H1 (cell line): ENCODE results near the gene CA7. TPM values are rescaled to one million over a fixed set of nuclear protein-coding genes. Genes with fewer than 3 reads are reported as not detected.

Experiments
- CTCF ChIA-PET: fragments of 300-600 bp; sonication (Branson Sonifier 250); formaldehyde crosslinking; loops from one replicate; lab custom pipeline; 2021; ENCODE audit not compliant: partially characterized antibody; lab: Charles Lee
- POLR2A ChIA-PET: fragments of 300-600 bp; sonication (Branson Sonifier 250); formaldehyde crosslinking; loops from one replicate; lab custom pipeline; 2021; ENCODE audit warnings: inconsistent platforms; ENCODE audit not compliant: partially characterized antibody; lab: Charles Lee
- DNase-seq, 2 experiments: peaks; one replicate each; pipeline versions ENCODE4 v3.0.0 to v3.0.0-alpha.2; 2010 to 2022; ENCODE audit warnings: low spot score in 2 of 2, low read depth in 1 of 2, mixed read lengths in 1 of 2
- FAIRE-seq: peaks from 2 replicates; lab custom pipeline; 2011; peaks lifted over from hg19 to GRCh38; lab: Jason Lieb, UNC
- H2AFZ ChIP-seq: 2 replicates; pipeline ENCODE4 v1.8.1; 2012; ENCODE audit warnings: low read length, inconsistent platforms
- H2AK5ac ChIP-seq: 2 replicates; pipeline ENCODE4 v1.6.1; 2013; ENCODE audit warnings: low read depth, low read length
- H2BK120ac ChIP-seq: replicated peaks from 2 replicates; pipeline ENCODE3; 2013; ENCODE audit warnings: low read depth, low read length, inconsistent platforms
- H2BK12ac ChIP-seq: 2 replicates; pipeline ENCODE4 v1.6.1; 2013; ENCODE audit warnings: low read depth, low read length
- H2BK15ac ChIP-seq: 2 replicates; pipeline ENCODE4 v1.6.1; 2013; ENCODE audit warnings: low read length
- H2BK20ac ChIP-seq: 2 replicates; pipeline ENCODE4 v1.6.1; 2013; ENCODE audit warnings: low read length
- H2BK5ac ChIP-seq: 2 replicates; pipeline ENCODE4 v1.6.1; 2013; ENCODE audit warnings: low read depth, low read length
- H3K14ac ChIP-seq: 2 replicates; pipeline ENCODE4 v1.6.1; 2013; ENCODE audit warnings: inconsistent platforms; ENCODE audit not compliant: insufficient read length
- H3K18ac ChIP-seq: 2 replicates; pipeline ENCODE4 v1.6.1; 2013; ENCODE audit warnings: low read length; ENCODE audit errors: extremely low read depth
- H3K23ac ChIP-seq: 2 replicates; pipeline ENCODE4 v1.6.1; 2013; ENCODE audit warnings: inconsistent platforms; ENCODE audit not compliant: insufficient read length
- H3K23me2 ChIP-seq: 2 replicates; pipeline ENCODE4 v1.6.1; 2013; ENCODE audit warnings: low read depth, low read length
- H3K27ac ChIP-seq: 2 replicates; pipeline ENCODE4 v1.6.1; 2011; ENCODE audit warnings: low read depth, low read length, inconsistent platforms
- H3K27me3 ChIP-seq, 4 experiments: replicated peaks in 1 of 4; 1 replicate in 1 of 4; 2 replicates in 3 of 4; pipeline versions ENCODE4 v1.6.1 to v1.8.1; 2011 to 2013; ENCODE audit warnings: low read length in 3 of 4, mild to moderate bottlenecking in 3 of 4, inconsistent platforms in 2 of 4, mixed read lengths in 2 of 4, moderate library complexity in 1 of 4; ENCODE audit not compliant: control insufficient read depth in 3 of 4, insufficient read depth in 3 of 4; ENCODE audit errors: extremely low read depth in 1 of 4
- H3K36me3 ChIP-seq, 4 experiments: 2 replicates each; pipeline versions ENCODE4 v1.6.1 to v1.8.1; 2011 to 2013; ENCODE audit warnings: mild to moderate bottlenecking in 4 of 4, low read length in 3 of 4, moderate library complexity in 2 of 4, control low read depth in 1 of 4, inconsistent platforms in 1 of 4; ENCODE audit not compliant: insufficient read depth in 4 of 4, control insufficient read depth in 2 of 4
- H3K4ac ChIP-seq: replicated peaks from 2 replicates; pipeline ENCODE3; 2013; ENCODE audit warnings: low read length, low read depth, mixed read lengths, inconsistent platforms; ENCODE audit not compliant: insufficient read length
- H3K4me1 ChIP-seq, 4 experiments: replicated peaks in 1 of 4; 1 replicate in 1 of 4; 2 replicates in 3 of 4; pipeline versions ENCODE4 v1.6.1 to v1.8.1; 2011 to 2013; ENCODE audit warnings: low read length in 3 of 4, inconsistent platforms in 2 of 4, mixed read lengths in 1 of 4; ENCODE audit not compliant: insufficient read depth in 4 of 4, control insufficient read depth in 3 of 4
- H3K4me2 ChIP-seq, 2 experiments: 2 replicates each; pipeline versions ENCODE4 v1.6.1 to v1.8.1; 2011 to 2013; ENCODE audit warnings: low read depth in 2 of 2, low read length in 2 of 2, control low read depth in 1 of 2, inconsistent platforms in 1 of 2, mild to moderate bottlenecking in 1 of 2; ENCODE audit not compliant: insufficient read depth in 1 of 2
- H3K4me3 ChIP-seq, 4 experiments: fragments of 200-600, 300-600 bp in 1 of 4; sonication (generic), shearing (Covaris generic), sonication (Bioruptor Twin) in 1 of 4; 2 replicates each; pipeline versions ENCODE4 v1.5.1 to v1.8.1; 2011 to 2016; ENCODE audit warnings: low read length in 4 of 4, low read depth in 3 of 4, control low read depth in 2 of 4, inconsistent platforms in 2 of 4, mild to moderate bottlenecking in 2 of 4, mixed read lengths in 1 of 4, moderate library complexity in 1 of 4; ENCODE audit not compliant: insufficient read depth in 2 of 4; ENCODE audit errors: extremely low read depth in 1 of 4
- H3K56ac ChIP-seq: replicated peaks from 2 replicates; pipeline ENCODE3; 2013; ENCODE audit warnings: low read depth, mild to moderate bottlenecking, mixed read lengths, low read length, inconsistent platforms; ENCODE audit not compliant: insufficient read length
- H3K79me1 ChIP-seq: 2 replicates; pipeline ENCODE4 v1.6.1; 2013; ENCODE audit warnings: low read depth, low read length, control low read depth
- H3K79me2 ChIP-seq, 2 experiments: 2 replicates each; pipeline versions ENCODE4 v1.6.1 to v1.8.1; 2012 to 2013; ENCODE audit warnings: low read length in 2 of 2, mild to moderate bottlenecking in 2 of 2, inconsistent platforms in 1 of 2; ENCODE audit not compliant: insufficient read depth in 2 of 2, control insufficient read depth in 1 of 2
- H3K9ac ChIP-seq, 4 experiments: replicated peaks in 1 of 4; 1 replicate in 1 of 4; 2 replicates in 3 of 4; pipeline versions ENCODE4 v1.6.1 to v1.8.1; 2011 to 2013; ENCODE audit warnings: low read depth in 3 of 4, low read length in 3 of 4, control low read depth in 2 of 4, mild to moderate bottlenecking in 2 of 4, moderate library complexity in 2 of 4, inconsistent platforms in 1 of 4; ENCODE audit errors: extremely low read depth in 1 of 4
- H3K9me3 ChIP-seq, 2 experiments: 2 replicates each; pipeline versions ENCODE4 v1.6.1 to v1.8.1; 2012 to 2013; ENCODE audit warnings: mild to moderate bottlenecking in 2 of 2, moderate library complexity in 2 of 2, control low read depth in 1 of 2, inconsistent platforms in 1 of 2, low read depth in 1 of 2, low read length in 1 of 2, mixed read lengths in 1 of 2; ENCODE audit not compliant: insufficient read depth in 2 of 2
- H4K20me1 ChIP-seq, 2 experiments: replicated peaks in 1 of 2; 2 replicates each; pipeline versions ENCODE3 to v1.8.1; 2011 to 2013; ENCODE audit warnings: inconsistent platforms in 2 of 2, low read length in 2 of 2, mild to moderate bottlenecking in 1 of 2; ENCODE audit not compliant: insufficient read depth in 2 of 2, control insufficient read depth in 1 of 2
- H4K5ac ChIP-seq: 2 replicates; pipeline ENCODE4 v1.6.1; 2013; ENCODE audit warnings: low read length, low read depth, mixed read lengths, inconsistent platforms; ENCODE audit not compliant: insufficient read length
- H4K8ac ChIP-seq: 2 replicates; pipeline ENCODE4 v1.8.0; 2013; ENCODE audit warnings: mild to moderate bottlenecking, moderate library complexity, low read length, inconsistent platforms; ENCODE audit not compliant: insufficient read depth; ENCODE audit errors: extremely low read depth
- H4K91ac ChIP-seq: replicated peaks from 2 replicates; pipeline ENCODE3; 2013; ENCODE audit warnings: low read length, mixed read lengths, inconsistent platforms; ENCODE audit not compliant: insufficient read length
- CBX5 ChIP-seq: fragments of 300-800, 300-1000 bp; sonication (generic); IDR thresholded peaks from 2 replicates; pipeline ENCODE4 v1.7.1; 2016; ENCODE audit warnings: antibody characterized with exemption, low read length, low read depth
- MAFK ChIP-seq: IDR thresholded peaks from 2 replicates; pipeline ENCODE4 v1.6.1; 2012; ENCODE audit warnings: low read depth, mild to moderate bottlenecking, improper control_type of control experiment, low read length
- NRF1 ChIP-seq: IDR thresholded peaks from 2 replicates; pipeline ENCODE4 v1.6.1; 2011; ENCODE audit warnings: mild to moderate bottlenecking, low read depth, low read length, improper control_type of control experiment
- RBBP5 ChIP-seq: IDR thresholded peaks from 2 replicates; pipeline ENCODE4 v1.7.1; 2012; ENCODE audit warnings: low read depth, mild to moderate bottlenecking, inconsistent platforms, low read length, moderate library complexity, borderline replicate concordance
- RXRA ChIP-seq: IDR thresholded peaks from 2 replicates; pipeline ENCODE4 v1.6.1; 2011; ENCODE audit warnings: low read depth, mild to moderate bottlenecking, low read length, moderate library complexity; ENCODE audit not compliant: insufficient read depth
- SIX5 ChIP-seq: IDR thresholded peaks from 2 replicates; pipeline ENCODE4 v1.6.1; 2011; ENCODE audit warnings: mild to moderate bottlenecking, low read depth, low read length
- SP4 ChIP-seq: IDR thresholded peaks from 2 replicates; pipeline ENCODE4 v1.6.1; 2012; ENCODE audit warnings: low read length, inconsistent platforms
- USF2 ChIP-seq: IDR thresholded peaks from 2 replicates; pipeline ENCODE4 v1.6.1; 2011; ENCODE audit warnings: low read length, improper control_type of control experiment
- WGBS, 2 experiments: shearing (Covaris generic) in 1 of 2; methylation state at CpG; one replicate each; pipeline versions ENCODE4 v1.1.6 to v1.1.7; 2013 to 2015; ENCODE audit warnings: low lambda C conversion rate in 2 of 2, mixed read lengths in 2 of 2, inconsistent platforms in 1 of 2, low coverage in 1 of 2, missing lambda C conversion rate in 1 of 2; ENCODE audit not compliant: insufficient replicate concordance in 2 of 2, insufficient coverage in 1 of 2, insufficient read length in 1 of 2; ENCODE audit errors: extremely low coverage in 1 of 2, missing lambda C conversion rate in 1 of 2; 5-methylcytosine and 5-hydroxymethylcytosine counted together
- polyA plus RNA-seq, 7 experiments: library from polyadenylated mRNA; depleted of rRNA in 3 of 7; stranded (reverse) in 5 of 7; unstranded in 2 of 7; fragments of >200 nt in 5 of 7; fragments of 200-250 nt in 2 of 7; gene quantifications; 1 replicate in 5 of 7; 2 replicates in 1 of 7; 4 replicates in 1 of 7; pipeline versions ENCODE4 v1.2.1 to v1.2.3, GENCODE V29; 2011 to 2013; ENCODE audit warnings: missing spikeins in 2 of 7, mixed read lengths in 2 of 7
- total RNA-seq: library from RNA; stranded (reverse); fragmentation: NEBNext Ultra II Directional; extraction: Animal tissue kit (Norgen Biotek cat#: 25700); gene quantifications from 2 replicates; pipeline ENCODE4 v1.2.1, GENCODE V29; 2021

Gene CA7
- total and polyA plus RNA-seq, 2 of the 8 experiments (the other 6 are each of a cell fraction or from before 2014, with no cell fraction given), result 1.7 to 2.7 TPM

GRCh38 chr16:66850115-66850815, 6.1 kb downstream of the CA7 start:
- H4K8ac ChIP-seq, result no peak overlapping the region
- H3K4me1 ChIP-seq, result peaks cover 0 to 2% (median 0%) of the 10 kb centered on the region in 4 experiments; a peak in 1 of 7 replicates
- no peak overlapping the region for H4K5ac ChIP-seq
- no peak overlapping the region for H3K27ac ChIP-seq
- H3K36me3 ChIP-seq, result no peaks in the 10 kb centered on the region
- no peak overlapping the region for H3K4me2 ChIP-seq
- H2AK5ac ChIP-seq, result no peak overlapping the region
- no peaks in the 10 kb centered on the region for H3K79me1 ChIP-seq
- peaks cover 0 to 3% of the 10 kb centered on the region in 2 experiments for H4K20me1 ChIP-seq
- TF ChIP-seq MAFK (no peak), SIX5 (no peak), USF2 (no peak), CBX5 (no peak), NRF1 (no peak), RXRA (no peak), SP4 (no peak), RBBP5 (no peak)
- no peak overlapping the region for H3K14ac ChIP-seq
- no peaks in the 10 kb centered on the region for H3K23me2 ChIP-seq
- FAIRE-seq, result no peak
- no peaks in the 10 kb centered on the region for H3K9me3 ChIP-seq
- H4K91ac ChIP-seq, result no peak overlapping the region
- H3K79me2 ChIP-seq, result no peaks in the 10 kb centered on the region
- ChIA-PET POLR2A (interaction anchor here (1.1 to 2.0 kb wide), 3 partner anchors 9 to 20 kb away, joined by 4 to 6 read pairs (median 4); partner anchors contain the start of gene NAE1), CTCF (interaction anchor here (0.6 to 13.4 kb wide), 10 partner anchors 10 to 124 kb away, joined by 3 to 162 read pairs (median 4); partner anchors contain the start of genes NAE1 and PDP2)
- H3K27me3 ChIP-seq, result peaks cover 7 to 19% (median 12%) of the 10 kb centered on the region in 4 experiments
- H3K18ac ChIP-seq, result no peak overlapping the region
- H2BK120ac ChIP-seq, result no peak overlapping the region
- no peak overlapping the region for H3K9ac ChIP-seq
- no peak overlapping the region for H2BK12ac ChIP-seq
- H2BK20ac ChIP-seq, result no peak overlapping the region
- no peak overlapping the region for H3K4me3 ChIP-seq
- 87% methylated on average over 10 of the region's 14 CpGs; no CpG with 5 or more reads in 1 of the 2 experiments for WGBS, 2 experiments
- no peak overlapping the region for H2BK5ac ChIP-seq
- no peak overlapping the region for H3K56ac ChIP-seq
- H2AFZ ChIP-seq, result no peak overlapping the region
- no peak overlapping the region for H2BK15ac ChIP-seq
- no peak overlapping the region for H3K23ac ChIP-seq
- no peak overlapping the region for H3K4ac ChIP-seq
- DNase-seq, result no peak
